ENCODE data around the gene MYOC. TPM values are rescaled to one million over a fixed set of nuclear protein-coding genes. Genes with fewer than 3 reads are reported as not detected.

The MYOC gene
- polyA plus RNA-seq, 1 donor from 2014 or later: not detected

DNA sequence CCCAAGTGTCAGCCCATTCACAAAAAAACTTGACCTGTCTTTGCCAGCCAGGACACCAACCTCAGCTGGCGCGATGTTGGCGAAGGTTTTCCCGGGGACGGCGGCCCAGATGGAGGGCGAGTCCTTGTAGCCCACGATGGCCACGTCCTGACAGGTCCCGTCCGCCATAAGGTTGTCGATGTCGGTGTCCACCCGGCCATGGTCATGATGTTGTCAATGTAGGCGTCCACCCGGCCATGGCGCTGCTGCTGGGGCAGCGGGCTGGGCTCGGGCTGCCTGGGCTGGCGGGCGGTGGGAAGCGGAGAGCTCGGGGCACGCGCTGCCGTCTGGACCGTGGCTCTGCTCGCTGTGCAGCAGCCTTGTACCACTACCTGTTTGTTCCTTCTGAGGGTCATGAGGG, 18.3 kb upstream of the MYOC start:
- H3K9me3 ChIP-seq (ENCODE audit: low read length): no peaks in the 10 kb centered on the region
- H3K4me3 ChIP-seq (ENCODE audit: low read length): no peak overlapping the region
- H4K20me1 ChIP-seq (ENCODE audit: insufficient read depth): no peaks in the 10 kb centered on the region
- H3K36me3 ChIP-seq (ENCODE audit: insufficient read depth, low read length): no peaks in the 10 kb centered on the region
- H2AFZ ChIP-seq (ENCODE audit: low read depth, low read length): no peak overlapping the region
- H3K9me2 ChIP-seq (ENCODE audit: insufficient read depth, low read length): no peaks in the 10 kb centered on the region
- no peaks in the 10 kb centered on the region for H3K79me2 ChIP-seq (replicated peaks; ENCODE audit: insufficient read depth, low read length)
- no peaks in the 10 kb centered on the region for H3F3A ChIP-seq (ENCODE audit: insufficient read depth, low read length, poor library complexity, severe bottlenecking)
- no peak overlapping the region for H3K27ac ChIP-seq (ENCODE audit: low read length)
- no peaks in the 10 kb centered on the region for H3K27me3 ChIP-seq (ENCODE audit: insufficient read depth, low read depth, low read length)
- no peak overlapping the region for H3K4me2 ChIP-seq (ENCODE audit: low read length)
- TF ChIP-seq MXI1 (conservative IDR thresholded peaks at IDR 0.05; ENCODE audit: poor library complexity, severe bottlenecking) (no peak), RAD21 (conservative IDR thresholded peaks at IDR 0.05) (no peak)
- TF ChIP-seq, protein P1, sequence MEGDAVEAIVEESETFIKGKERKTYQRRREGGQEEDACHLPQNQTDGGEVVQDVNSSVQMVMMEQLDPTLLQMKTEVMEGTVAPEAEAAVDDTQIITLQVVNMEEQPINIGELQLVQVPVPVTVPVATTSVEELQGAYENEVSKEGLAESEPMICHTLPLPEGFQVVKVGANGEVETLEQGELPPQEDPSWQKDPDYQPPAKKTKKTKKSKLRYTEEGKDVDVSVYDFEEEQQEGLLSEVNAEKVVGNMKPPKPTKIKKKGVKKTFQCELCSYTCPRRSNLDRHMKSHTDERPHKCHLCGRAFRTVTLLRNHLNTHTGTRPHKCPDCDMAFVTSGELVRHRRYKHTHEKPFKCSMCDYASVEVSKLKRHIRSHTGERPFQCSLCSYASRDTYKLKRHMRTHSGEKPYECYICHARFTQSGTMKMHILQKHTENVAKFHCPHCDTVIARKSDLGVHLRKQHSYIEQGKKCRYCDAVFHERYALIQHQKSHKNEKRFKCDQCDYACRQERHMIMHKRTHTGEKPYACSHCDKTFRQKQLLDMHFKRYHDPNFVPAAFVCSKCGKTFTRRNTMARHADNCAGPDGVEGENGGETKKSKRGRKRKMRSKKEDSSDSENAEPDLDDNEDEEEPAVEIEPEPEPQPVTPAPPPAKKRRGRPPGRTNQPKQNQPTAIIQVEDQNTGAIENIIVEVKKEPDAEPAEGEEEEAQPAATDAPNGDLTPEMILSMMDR (IDR thresholded peaks at IDR 0.05; ENCODE audit: poor library complexity, severe bottlenecking): no peak
- H3K9ac ChIP-seq (ENCODE audit: low read length): no peak overlapping the region

GRCh38 chr1:171668372-171668771, 15.9 kb upstream of the MYOC start:
- Histone ChIP-seq H4K20me1 (ENCODE audit: insufficient read depth) (no peaks in the 10 kb centered on the region), H3K79me2 (replicated peaks; ENCODE audit: insufficient read depth, low read length) (no peaks in the 10 kb centered on the region), H3K9me3 (ENCODE audit: low read length) (no peaks in the 10 kb centered on the region), H3K27me3 (ENCODE audit: insufficient read depth, low read depth, low read length) (no peaks in the 10 kb centered on the region), H3K27ac (ENCODE audit: low read length) (no peak overlapping the region), H3F3A (ENCODE audit: insufficient read depth, low read length, poor library complexity, severe bottlenecking) (no peaks in the 10 kb centered on the region), H2AFZ (ENCODE audit: low read depth, low read length) (no peak overlapping the region), H3K4me2 (ENCODE audit: low read length) (no peak overlapping the region), H3K9ac (ENCODE audit: low read length) (no peak overlapping the region), H3K9me2 (ENCODE audit: insufficient read depth, low read length) (no peaks in the 10 kb centered on the region), H3K36me3 (ENCODE audit: insufficient read depth, low read length) (no peaks in the 10 kb centered on the region), H3K4me3 (ENCODE audit: low read length) (no peak overlapping the region)
- TF ChIP-seq, protein P2, sequence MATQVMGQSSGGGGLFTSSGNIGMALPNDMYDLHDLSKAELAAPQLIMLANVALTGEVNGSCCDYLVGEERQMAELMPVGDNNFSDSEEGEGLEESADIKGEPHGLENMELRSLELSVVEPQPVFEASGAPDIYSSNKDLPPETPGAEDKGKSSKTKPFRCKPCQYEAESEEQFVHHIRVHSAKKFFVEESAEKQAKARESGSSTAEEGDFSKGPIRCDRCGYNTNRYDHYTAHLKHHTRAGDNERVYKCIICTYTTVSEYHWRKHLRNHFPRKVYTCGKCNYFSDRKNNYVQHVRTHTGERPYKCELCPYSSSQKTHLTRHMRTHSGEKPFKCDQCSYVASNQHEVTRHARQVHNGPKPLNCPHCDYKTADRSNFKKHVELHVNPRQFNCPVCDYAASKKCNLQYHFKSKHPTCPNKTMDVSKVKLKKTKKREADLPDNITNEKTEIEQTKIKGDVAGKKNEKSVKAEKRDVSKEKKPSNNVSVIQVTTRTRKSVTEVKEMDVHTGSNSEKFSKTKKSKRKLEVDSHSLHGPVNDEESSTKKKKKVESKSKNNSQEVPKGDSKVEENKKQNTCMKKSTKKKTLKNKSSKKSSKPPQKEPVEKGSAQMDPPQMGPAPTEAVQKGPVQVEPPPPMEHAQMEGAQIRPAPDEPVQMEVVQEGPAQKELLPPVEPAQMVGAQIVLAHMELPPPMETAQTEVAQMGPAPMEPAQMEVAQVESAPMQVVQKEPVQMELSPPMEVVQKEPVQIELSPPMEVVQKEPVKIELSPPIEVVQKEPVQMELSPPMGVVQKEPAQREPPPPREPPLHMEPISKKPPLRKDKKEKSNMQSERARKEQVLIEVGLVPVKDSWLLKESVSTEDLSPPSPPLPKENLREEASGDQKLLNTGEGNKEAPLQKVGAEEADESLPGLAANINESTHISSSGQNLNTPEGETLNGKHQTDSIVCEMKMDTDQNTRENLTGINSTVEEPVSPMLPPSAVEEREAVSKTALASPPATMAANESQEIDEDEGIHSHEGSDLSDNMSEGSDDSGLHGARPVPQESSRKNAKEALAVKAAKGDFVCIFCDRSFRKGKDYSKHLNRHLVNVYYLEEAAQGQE (IDR thresholded peaks at IDR 0.05; ENCODE audit: borderline replicate concordance): no peak
- no peak for TF ChIP-seq TAF1 (IDR thresholded peaks at IDR 0.05; ENCODE audit: low read depth)
- TF ChIP-seq POLR2AphosphoS5 (IDR thresholded peaks at IDR 0.05): no peak
- no peak for TF ChIP-seq EP300 (conservative IDR thresholded peaks at IDR 0.05; ENCODE audit: poor library complexity, severe bottlenecking)
- TF ChIP-seq SMC3 (conservative IDR thresholded peaks at IDR 0.05; ENCODE audit: poor library complexity): no peak
- TF ChIP-seq RAD21 (conservative IDR thresholded peaks at IDR 0.05): no peak
- no peak for TF ChIP-seq EZH2 (IDR thresholded peaks at IDR 0.05; ENCODE audit: borderline replicate concordance, insufficient read depth, low read length, poor library complexity, severe bottlenecking)
- TF ChIP-seq MXI1 (conservative IDR thresholded peaks at IDR 0.05; ENCODE audit: poor library complexity, severe bottlenecking): no peak
- TF ChIP-seq, protein P1 (IDR thresholded peaks at IDR 0.05; ENCODE audit: poor library complexity, severe bottlenecking): no peak

Measured in neural cell (in vitro differentiated cells).